ENCODE measurements around the gene SH2D1A. TPM values are rescaled to one million over a fixed set of nuclear protein-coding genes. Genes with fewer than 3 reads are reported as not detected.

SH2D1A gene
- total RNA-seq: not detected in 2 replicates

GRCh38 chrX:124346117-124346876 is at the start of gene SH2D1A:
Gene SH2D1A, plus strand, starts transcription at chrX:124346563. Its CDS starts 80 bp downstream, at chrX:124346643.

GRCh38 chrX:124332481-124333424 is 13.6 kb upstream of the SH2D1A start, which contains the start of gene TEX13D:
Gene TEX13D, plus strand, starts transcription at chrX:124332660. Its CDS starts 258 bp downstream, at chrX:124332918.

Other genes starting within 250 kb of the SH2D1A start
- not detected in 2 replicates for gene TEX13D, start 13.9 kb upstream of the SH2D1A start, total RNA-seq